Stomach (tissue), 4 donors: ENCODE data around the gene PSD4.

Source experiments
- EP300 ChIP-seq: sonication (generic); formaldehyde crosslinking; IDR thresholded peaks from one replicate; pipeline ENCODE4 v1.6.1; 2017; ENCODE audit warnings: antibody characterized with exemption
- POLR2A ChIP-seq, 4 donors: fragments of 450-650 bp; IDR thresholded peaks; one replicate each; pipeline ENCODE4 v1.6.1; 2016; ENCODE audit warnings: antibody characterized with exemption in 4 of 4, control low read depth in 2 of 4, mild to moderate bottlenecking in 1 of 4, moderate library complexity in 1 of 4
- POLR2AphosphoS5 ChIP-seq, 3 donors: sonication (generic); formaldehyde crosslinking; IDR thresholded peaks; one replicate each; pipeline ENCODE4 v1.6.1; 2016; ENCODE audit warnings: antibody characterized with exemption in 3 of 3
- TF ChIP-seq, protein P1 (sequence below), 7 experiments: fragments of 450-650 bp in 4 of 7; fragments of 200-600 bp in 3 of 7; sonication (generic) in 3 of 7; IDR thresholded peaks; one replicate each; pipeline ENCODE4 v1.5.1; 2016 to 2019; ENCODE audit warnings: antibody characterized with exemption in 7 of 7, control low read depth in 2 of 7, mild to moderate bottlenecking in 1 of 7

DNA sequence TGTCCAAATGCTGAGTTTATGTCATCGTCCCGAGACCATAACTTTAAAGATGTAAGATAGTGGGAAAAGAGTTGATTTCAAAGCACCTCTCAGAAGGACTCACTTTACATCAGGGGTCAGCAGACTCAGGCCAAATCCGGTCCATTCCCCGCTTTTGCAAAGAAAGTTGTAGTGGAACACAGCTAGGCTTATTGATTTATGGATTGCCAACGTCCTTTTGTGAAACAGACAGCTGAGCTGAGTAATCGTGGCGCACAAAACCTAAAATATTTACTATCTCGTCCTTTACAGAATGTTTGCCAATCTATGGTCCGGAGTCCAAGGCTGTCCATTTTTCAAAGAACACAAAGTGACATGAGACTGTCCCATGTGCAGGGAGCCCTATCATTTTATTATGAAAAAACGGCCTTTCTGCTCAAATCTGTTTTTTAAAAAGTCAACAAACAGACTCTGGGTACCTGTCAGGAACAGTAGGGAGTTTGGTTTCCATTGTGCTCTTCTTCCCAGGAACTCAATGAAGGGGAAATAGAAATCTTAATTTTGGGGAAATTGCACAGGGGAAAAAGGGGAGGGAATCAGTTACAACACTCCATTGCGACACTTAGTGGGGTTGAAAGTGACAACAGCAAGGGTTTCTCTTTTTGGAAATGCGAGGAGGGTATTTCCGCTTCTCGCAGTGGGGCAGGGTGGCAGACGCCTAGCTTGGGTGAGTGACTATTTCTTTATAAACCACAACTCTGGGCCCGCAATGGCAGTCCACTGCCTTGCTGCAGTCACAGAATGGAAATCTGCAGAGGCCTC is 46.7 kb upstream of the PSD4 start, which contains the start of gene IL1RN:
- TF ChIP-seq, protein P1, sequence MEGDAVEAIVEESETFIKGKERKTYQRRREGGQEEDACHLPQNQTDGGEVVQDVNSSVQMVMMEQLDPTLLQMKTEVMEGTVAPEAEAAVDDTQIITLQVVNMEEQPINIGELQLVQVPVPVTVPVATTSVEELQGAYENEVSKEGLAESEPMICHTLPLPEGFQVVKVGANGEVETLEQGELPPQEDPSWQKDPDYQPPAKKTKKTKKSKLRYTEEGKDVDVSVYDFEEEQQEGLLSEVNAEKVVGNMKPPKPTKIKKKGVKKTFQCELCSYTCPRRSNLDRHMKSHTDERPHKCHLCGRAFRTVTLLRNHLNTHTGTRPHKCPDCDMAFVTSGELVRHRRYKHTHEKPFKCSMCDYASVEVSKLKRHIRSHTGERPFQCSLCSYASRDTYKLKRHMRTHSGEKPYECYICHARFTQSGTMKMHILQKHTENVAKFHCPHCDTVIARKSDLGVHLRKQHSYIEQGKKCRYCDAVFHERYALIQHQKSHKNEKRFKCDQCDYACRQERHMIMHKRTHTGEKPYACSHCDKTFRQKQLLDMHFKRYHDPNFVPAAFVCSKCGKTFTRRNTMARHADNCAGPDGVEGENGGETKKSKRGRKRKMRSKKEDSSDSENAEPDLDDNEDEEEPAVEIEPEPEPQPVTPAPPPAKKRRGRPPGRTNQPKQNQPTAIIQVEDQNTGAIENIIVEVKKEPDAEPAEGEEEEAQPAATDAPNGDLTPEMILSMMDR (IDR thresholded peaks at IDR 0.05), result no peak
- TF ChIP-seq POLR2AphosphoS5 (IDR thresholded peaks at IDR 0.05), result no peak
- no peak for TF ChIP-seq EP300
- no peak for TF ChIP-seq POLR2A (IDR thresholded peaks at IDR 0.05)
